H4 (cell line): ENCODE data around the gene MESD. TPM values are rescaled to one million over a fixed set of nuclear protein-coding genes. Genes with fewer than 3 reads are reported as not detected.
A peak's percentile ranks its signal among the peaks of the same experiment; 100 is the strongest.
"Not testable (repeated sequence)": the region's sequence is repeated elsewhere in the genome, so short reads cannot be mapped to it uniquely, and the experiment has no call there.

Experiments
- DNase-seq: peaks from one replicate; pipeline ENCODE4 v3.0.0-alpha.2; 2015; ENCODE audit warnings: low spot score
- total RNA-seq: library from RNA; depleted of rRNA; stranded (reverse); fragments of >200 nt; shearing (Covaris generic); gene quantifications from 2 replicates; pipeline ENCODE4 v1.2.3, GENCODE V29; 2014

MESD gene
- total RNA-seq, 1 experiment from 2014 or later, result 28.9 TPM

GRCh38 chr15:80965454-80965853 lies 24.2 kb downstream of the MESD start:
- DNase-seq, result not testable (repeated sequence)

GRCh38 chr15:80958818-80959495 lies 30.7 kb downstream of the MESD start:
- DNase-seq, result no peak

- DNase-seq, result no peak
These were observed 31.6 kb downstream of the MESD start for GRCh38 chr15:80957976-80958375.

GRCh38 chr15:80957556-80957955 lies 32.1 kb downstream of the MESD start:
- no peak for DNase-seq

- peak; percentile 95 for DNase-seq
These were observed 33.8 kb downstream of the MESD start for GRCh38 chr15:80955571-80956452.

GRCh38 chr15:80953953-80954778 lies 35.5 kb downstream of the MESD start:
- DNase-seq, result no peak

GRCh38 chr15:80953001-80953952 lies 36.3 kb downstream of the MESD start:
- DNase-seq, result no peak

GRCh38 chr15:80951941-80952340 lies 37.7 kb downstream of the MESD start:
- DNase-seq, result no peak

GRCh38 chr15:80950291-80951078 lies 39.1 kb downstream of the MESD start:
- DNase-seq, result no peak

GRCh38 chr15:80949756-80950155 lies 39.9 kb downstream of the MESD start:
- DNase-seq, result no peak

GRCh38 chr15:80948651-80949292 lies 40.8 kb downstream of the MESD start:
- DNase-seq, result no peak

- DNase-seq, result no peak
These were observed 43.0 kb downstream of the MESD start for GRCh38 chr15:80946576-80946975.

- no peak for DNase-seq
These were observed 44.0 kb downstream of the MESD start for GRCh38 chr15:80945605-80946004.

- DNase-seq, result no peak
These were observed 44.8 kb downstream of the MESD start for GRCh38 chr15:80944818-80945217.

- DNase-seq, result no peak
These were observed 46.7 kb downstream of the MESD start for GRCh38 chr15:80942746-80943565.

GRCh38 chr15:80942266-80942665 lies 47.4 kb downstream of the MESD start:
- no peak for DNase-seq

- no peak for DNase-seq
These were observed 48.8 kb downstream of the MESD start for GRCh38 chr15:80940851-80941250.

- DNase-seq, result no peak
These were observed 49.3 kb downstream of the MESD start for GRCh38 chr15:80940331-80940730.

- DNase-seq, result no peak
These were observed 50.4 kb downstream of the MESD start for GRCh38 chr15:80939216-80939615.
